Endothelial cell of umbilical vein (primary cell): Measurements from ENCODE around the gene SH3RF3.

Experiments used
- EZH2 ChIP-seq: IDR thresholded peaks from 2 replicates; pipeline ENCODE4 v1.6.1; 2012; ENCODE audit warnings: borderline replicate concordance, low read depth, mild to moderate bottlenecking, moderate library complexity, low read length, inconsistent platforms; ENCODE audit not compliant: severe bottlenecking
- FOS ChIP-seq: IDR thresholded peaks from 2 replicates; pipeline ENCODE4 v1.6.1; 2011; ENCODE audit warnings: mild to moderate bottlenecking, low read length, moderate library complexity, borderline replicate concordance; ENCODE audit not compliant: insufficient read depth
- GATA2 ChIP-seq: IDR thresholded peaks from 2 replicates; pipeline ENCODE4 v1.7.0; 2011; ENCODE audit warnings: low read depth, mild to moderate bottlenecking, moderate library complexity, mixed read lengths, low read length; ENCODE audit not compliant: insufficient read length, insufficient read depth
- JUN ChIP-seq: IDR thresholded peaks from 2 replicates; pipeline ENCODE4 v1.6.1; 2011; ENCODE audit warnings: borderline replicate concordance, low read depth; ENCODE audit not compliant: insufficient read length, insufficient read depth
- POLR2A ChIP-seq: IDR thresholded peaks from 2 replicates; pipeline ENCODE4 v1.6.1; 2012; ENCODE audit warnings: low read depth, mild to moderate bottlenecking, control low read depth, low read length
- POLR2AphosphoS5 ChIP-seq: IDR thresholded peaks from 2 replicates; pipeline ENCODE4 v1.6.1; 2012; ENCODE audit warnings: low read depth, mild to moderate bottlenecking, control low read depth, low read length, moderate library complexity; ENCODE audit not compliant: insufficient read depth
- TF ChIP-seq, protein P1 (sequence below), 2 donors: IDR thresholded peaks; 1 replicate in 1 of 2; 2 replicates in 1 of 2; pipeline ENCODE4 v1.5.1; 2011; ENCODE audit warnings: low read length in 2 of 2, mild to moderate bottlenecking in 2 of 2, moderate library complexity in 2 of 2, control low read depth in 1 of 2, inconsistent platforms in 1 of 2, low read depth in 1 of 2; ENCODE audit not compliant: insufficient read depth in 1 of 2; ENCODE audit errors: extremely low read depth in 1 of 2
- TF ChIP-seq, protein P2 (sequence below): IDR thresholded peaks from 2 replicates; pipeline ENCODE4 v1.6.1; 2011; ENCODE audit not compliant: insufficient read depth, insufficient read length

DNA sequence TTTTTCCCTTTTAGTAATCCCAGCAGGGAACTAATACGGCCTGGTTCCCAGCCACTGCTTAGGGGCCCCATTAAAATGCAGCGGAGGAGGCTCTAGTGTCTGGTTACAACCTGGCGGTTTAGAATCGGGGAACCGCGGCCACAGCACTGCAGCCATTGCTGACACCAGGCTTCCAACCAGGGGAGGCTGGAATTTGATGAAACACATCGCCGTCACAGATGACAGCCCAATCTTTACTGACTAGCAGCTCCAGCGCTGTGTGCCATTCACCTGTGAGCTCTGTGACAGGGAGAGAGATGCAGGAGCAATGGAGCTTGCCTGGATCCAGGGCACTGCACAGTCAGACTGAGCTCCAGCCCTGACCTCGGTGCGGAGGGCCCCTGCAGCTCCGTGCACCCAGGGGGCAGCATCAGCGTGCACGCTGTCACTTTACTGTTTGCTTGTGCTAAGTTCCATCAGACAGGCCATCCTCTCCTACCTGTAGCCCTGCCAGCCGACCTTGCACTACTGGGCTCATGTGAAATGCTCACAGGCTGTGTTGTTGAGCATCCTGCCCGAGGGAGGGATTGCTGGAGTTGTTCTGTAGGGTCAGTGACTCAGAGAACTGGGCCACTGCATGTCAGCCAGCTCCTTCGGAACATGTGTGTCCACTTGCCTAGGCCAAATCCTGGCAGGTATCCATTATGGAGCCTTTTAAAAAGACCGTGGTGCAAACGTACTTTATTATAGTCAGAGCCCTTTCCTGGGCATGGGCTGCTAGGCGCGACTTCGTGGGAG lies 281.2 kb downstream of the SH3RF3 start:
- TF ChIP-seq, protein P1, sequence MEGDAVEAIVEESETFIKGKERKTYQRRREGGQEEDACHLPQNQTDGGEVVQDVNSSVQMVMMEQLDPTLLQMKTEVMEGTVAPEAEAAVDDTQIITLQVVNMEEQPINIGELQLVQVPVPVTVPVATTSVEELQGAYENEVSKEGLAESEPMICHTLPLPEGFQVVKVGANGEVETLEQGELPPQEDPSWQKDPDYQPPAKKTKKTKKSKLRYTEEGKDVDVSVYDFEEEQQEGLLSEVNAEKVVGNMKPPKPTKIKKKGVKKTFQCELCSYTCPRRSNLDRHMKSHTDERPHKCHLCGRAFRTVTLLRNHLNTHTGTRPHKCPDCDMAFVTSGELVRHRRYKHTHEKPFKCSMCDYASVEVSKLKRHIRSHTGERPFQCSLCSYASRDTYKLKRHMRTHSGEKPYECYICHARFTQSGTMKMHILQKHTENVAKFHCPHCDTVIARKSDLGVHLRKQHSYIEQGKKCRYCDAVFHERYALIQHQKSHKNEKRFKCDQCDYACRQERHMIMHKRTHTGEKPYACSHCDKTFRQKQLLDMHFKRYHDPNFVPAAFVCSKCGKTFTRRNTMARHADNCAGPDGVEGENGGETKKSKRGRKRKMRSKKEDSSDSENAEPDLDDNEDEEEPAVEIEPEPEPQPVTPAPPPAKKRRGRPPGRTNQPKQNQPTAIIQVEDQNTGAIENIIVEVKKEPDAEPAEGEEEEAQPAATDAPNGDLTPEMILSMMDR (IDR thresholded peaks at IDR 0.05; ENCODE audit: extremely low read depth in 1 of 2, insufficient read depth in 1 of 2, low read depth in 1 of 2, low read length in 2 of 2): no peak
- TF ChIP-seq POLR2AphosphoS5 (no peak), EZH2 (no peak), POLR2A (no peak), GATA2 (no peak), FOS (no peak), JUN (no peak)
- TF ChIP-seq, protein P2, sequence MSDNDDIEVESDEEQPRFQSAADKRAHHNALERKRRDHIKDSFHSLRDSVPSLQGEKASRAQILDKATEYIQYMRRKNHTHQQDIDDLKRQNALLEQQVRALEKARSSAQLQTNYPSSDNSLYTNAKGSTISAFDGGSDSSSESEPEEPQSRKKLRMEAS: no peak
